ENCODE measurements around the gene CERK.

DNA sequence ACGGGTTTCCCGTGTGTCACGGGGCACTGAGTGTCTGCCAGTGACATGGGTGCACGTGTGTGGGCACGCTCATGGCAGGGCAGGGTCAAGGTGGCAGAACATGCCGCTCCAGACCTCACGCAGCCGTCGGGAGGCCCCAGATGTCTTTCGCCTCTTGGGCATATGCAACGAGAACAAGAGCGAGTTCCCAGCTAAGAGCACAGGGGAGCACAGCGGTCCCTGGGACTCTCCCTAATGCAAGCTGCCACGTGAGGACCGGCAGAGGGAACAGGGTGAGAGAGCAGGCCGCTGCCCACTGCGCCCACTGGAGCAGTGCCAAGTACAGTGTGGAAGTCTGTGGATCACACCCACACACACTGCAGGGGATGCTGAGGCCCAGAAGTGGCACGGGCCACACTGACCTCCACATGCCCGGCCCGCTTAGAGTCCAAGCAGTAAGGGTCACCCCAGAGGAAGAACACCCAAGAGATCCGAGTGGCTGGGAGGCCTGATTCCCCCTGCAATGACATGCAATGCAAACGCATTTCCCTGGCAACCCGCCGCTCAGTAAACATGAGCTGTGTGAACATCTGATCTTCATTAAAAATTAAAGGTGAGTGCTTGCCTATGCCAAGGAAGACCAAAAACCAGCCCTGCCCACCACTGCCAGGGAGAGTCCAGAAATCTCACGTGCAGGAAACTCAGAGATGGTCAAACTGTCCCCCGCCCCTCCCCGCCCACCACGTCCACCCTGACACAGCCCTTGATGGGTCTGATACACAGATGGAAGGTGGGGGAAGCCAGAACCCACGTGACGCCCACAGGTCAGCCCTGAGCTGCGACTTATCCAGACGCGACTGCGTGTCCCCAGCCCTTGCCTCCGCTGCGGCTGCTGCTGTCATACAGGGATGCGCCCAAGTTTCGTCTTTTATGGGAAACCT, 11.7 kb downstream of the CERK start:
- TF ChIP-seq, protein P1, sequence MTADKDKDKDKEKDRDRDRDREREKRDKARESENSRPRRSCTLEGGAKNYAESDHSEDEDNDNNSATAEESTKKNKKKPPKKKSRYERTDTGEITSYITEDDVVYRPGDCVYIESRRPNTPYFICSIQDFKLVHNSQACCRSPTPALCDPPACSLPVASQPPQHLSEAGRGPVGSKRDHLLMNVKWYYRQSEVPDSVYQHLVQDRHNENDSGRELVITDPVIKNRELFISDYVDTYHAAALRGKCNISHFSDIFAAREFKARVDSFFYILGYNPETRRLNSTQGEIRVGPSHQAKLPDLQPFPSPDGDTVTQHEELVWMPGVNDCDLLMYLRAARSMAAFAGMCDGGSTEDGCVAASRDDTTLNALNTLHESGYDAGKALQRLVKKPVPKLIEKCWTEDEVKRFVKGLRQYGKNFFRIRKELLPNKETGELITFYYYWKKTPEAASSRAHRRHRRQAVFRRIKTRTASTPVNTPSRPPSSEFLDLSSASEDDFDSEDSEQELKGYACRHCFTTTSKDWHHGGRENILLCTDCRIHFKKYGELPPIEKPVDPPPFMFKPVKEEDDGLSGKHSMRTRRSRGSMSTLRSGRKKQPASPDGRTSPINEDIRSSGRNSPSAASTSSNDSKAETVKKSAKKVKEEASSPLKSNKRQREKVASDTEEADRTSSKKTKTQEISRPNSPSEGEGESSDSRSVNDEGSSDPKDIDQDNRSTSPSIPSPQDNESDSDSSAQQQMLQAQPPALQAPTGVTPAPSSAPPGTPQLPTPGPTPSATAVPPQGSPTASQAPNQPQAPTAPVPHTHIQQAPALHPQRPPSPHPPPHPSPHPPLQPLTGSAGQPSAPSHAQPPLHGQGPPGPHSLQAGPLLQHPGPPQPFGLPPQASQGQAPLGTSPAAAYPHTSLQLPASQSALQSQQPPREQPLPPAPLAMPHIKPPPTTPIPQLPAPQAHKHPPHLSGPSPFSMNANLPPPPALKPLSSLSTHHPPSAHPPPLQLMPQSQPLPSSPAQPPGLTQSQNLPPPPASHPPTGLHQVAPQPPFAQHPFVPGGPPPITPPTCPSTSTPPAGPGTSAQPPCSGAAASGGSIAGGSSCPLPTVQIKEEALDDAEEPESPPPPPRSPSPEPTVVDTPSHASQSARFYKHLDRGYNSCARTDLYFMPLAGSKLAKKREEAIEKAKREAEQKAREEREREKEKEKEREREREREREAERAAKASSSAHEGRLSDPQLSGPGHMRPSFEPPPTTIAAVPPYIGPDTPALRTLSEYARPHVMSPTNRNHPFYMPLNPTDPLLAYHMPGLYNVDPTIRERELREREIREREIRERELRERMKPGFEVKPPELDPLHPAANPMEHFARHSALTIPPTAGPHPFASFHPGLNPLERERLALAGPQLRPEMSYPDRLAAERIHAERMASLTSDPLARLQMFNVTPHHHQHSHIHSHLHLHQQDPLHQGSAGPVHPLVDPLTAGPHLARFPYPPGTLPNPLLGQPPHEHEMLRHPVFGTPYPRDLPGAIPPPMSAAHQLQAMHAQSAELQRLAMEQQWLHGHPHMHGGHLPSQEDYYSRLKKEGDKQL (CRISPR knock-in tag; IDR thresholded peaks at IDR 0.05; ENCODE audit: borderline replicate concordance) = no peak
- TF ChIP-seq TCF7 (IDR thresholded peaks at IDR 0.05; ENCODE audit: borderline replicate concordance) = no peak
- TF ChIP-seq, protein P2, sequence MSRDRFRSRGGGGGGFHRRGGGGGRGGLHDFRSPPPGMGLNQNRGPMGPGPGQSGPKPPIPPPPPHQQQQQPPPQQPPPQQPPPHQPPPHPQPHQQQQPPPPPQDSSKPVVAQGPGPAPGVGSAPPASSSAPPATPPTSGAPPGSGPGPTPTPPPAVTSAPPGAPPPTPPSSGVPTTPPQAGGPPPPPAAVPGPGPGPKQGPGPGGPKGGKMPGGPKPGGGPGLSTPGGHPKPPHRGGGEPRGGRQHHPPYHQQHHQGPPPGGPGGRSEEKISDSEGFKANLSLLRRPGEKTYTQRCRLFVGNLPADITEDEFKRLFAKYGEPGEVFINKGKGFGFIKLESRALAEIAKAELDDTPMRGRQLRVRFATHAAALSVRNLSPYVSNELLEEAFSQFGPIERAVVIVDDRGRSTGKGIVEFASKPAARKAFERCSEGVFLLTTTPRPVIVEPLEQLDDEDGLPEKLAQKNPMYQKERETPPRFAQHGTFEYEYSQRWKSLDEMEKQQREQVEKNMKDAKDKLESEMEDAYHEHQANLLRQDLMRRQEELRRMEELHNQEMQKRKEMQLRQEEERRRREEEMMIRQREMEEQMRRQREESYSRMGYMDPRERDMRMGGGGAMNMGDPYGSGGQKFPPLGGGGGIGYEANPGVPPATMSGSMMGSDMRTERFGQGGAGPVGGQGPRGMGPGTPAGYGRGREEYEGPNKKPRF (IDR thresholded peaks at IDR 0.05; ENCODE audit: low read depth, low read length) = no peak
- TF ChIP-seq ZNF134 (CRISPR knock-in tag; conservative IDR thresholded peaks at IDR 0.05) = no peak
- TF ChIP-seq ZZZ3 (IDR thresholded peaks at IDR 0.05) = no peak
- TF ChIP-seq, protein P3, sequence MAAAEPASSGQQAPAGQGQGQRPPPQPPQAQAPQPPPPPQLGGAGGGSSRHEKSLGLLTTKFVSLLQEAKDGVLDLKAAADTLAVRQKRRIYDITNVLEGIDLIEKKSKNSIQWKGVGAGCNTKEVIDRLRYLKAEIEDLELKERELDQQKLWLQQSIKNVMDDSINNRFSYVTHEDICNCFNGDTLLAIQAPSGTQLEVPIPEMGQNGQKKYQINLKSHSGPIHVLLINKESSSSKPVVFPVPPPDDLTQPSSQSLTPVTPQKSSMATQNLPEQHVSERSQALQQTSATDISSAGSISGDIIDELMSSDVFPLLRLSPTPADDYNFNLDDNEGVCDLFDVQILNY (CRISPR knock-in tag; IDR thresholded peaks at IDR 0.05) = no peak
